GM12892 (cell line): Measurements from ENCODE around the gene MPST.

Experiments
- POLR2A ChIP-seq: IDR thresholded peaks from 2 replicates; pipeline ENCODE4 v1.6.1; 2011; ENCODE audit warnings: low read depth, low read length, control low read depth
- POLR2AphosphoS5 ChIP-seq: IDR thresholded peaks from 2 replicates; pipeline ENCODE4 v1.6.1; 2011; ENCODE audit warnings: low read depth, low read length, control low read depth
- TAF1 ChIP-seq: IDR thresholded peaks from 2 replicates; pipeline ENCODE4 v1.6.1; 2011; ENCODE audit warnings: low read depth, mild to moderate bottlenecking, control low read depth, low read length, borderline replicate concordance

- no peak for TF ChIP-seq POLR2A
- no peak for TF ChIP-seq TAF1
- no peak for TF ChIP-seq POLR2AphosphoS5
Observed at GRCh38 chr22:37012956-37013355, 6.6 kb upstream of the MPST start.
